AG08396 (cell line): ENCODE results near the gene CRISPLD2.

Source experiments
- DNase-seq: peaks from one replicate; pipeline ENCODE4 v3.0.0; 2012; ENCODE audit warnings: low spot score, mixed read lengths

The CRISPLD2 gene

DNA sequence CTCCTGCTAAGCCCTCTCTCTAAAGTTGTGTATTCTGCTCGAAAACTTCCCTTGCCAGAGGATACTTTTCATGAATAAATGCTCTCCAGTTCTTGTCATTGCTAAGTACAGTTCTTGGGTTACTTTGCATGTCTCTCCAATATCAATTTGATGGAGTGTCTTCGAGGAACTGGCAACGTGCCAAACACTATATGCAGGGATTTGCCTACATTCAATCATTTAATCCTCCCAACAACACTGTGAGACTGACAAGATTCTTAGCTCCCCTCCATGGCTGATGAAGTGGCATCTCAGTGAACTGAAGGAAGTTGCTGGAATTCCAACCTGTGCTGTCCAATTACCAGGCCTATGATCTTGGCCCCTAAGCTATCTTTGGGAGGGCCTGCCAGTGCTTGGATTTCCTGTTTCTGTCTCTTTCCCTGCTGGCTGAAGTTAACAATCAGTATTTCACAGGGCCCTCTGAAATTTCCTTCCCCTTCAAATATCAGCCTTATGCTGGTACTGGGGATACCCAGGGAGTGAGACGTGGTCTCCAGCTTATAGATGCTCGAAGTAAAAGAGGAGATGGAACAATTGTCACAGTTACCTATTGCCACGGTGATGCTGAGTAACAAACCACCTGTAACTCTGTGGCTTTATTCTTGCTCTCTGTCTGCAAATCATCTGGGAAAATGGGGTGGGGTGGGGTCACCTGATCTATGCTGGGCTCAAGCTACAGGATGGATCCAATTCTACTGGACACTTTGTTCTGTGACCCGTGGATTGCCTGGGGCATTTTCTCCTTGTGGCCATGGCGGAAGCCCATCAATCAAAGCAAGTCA is 19.4 kb upstream of the CRISPLD2 start:
- DNase-seq: no peak

DNA sequence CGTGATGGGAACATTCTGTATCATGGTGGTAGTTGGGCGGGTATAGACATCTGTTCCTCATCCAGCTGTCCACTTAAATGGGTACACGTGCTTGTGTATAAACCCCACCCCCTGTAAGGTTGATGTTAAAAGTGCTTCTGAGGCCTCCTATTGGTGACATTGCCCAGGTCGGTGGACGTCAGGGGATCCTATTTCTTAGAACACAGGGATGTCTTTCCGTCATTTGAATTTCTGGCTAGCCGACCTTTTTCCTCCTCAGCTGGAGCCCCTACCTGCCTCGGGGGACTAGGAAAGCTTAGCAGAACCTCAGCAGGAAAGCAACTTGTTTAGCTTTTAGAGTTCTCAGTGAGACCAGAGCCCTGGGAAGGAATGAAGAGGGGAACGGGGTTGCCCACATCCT is 16.6 kb upstream of the CRISPLD2 start:
- DNase-seq: no peak

DNA sequence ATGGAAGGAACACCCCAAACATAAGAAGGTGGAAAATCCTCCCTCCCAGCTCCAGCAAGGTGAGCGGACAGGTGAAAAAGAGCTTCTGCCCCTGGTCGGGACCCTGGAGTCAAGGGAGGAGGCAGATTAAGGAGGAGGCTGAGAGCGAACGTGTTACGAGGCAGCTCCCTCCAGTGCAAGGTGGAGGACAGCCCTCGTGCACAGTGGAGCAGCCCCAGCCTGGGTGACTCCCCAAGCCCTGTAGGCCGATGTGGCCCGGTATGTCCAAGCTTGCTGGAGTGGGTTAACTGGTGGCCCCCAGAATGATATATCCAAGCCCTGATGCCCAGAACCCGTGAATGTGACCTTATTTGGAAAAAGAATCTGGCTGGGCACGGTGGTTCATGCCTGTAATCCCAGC is 15.5 kb upstream of the CRISPLD2 start:
- DNase-seq: no peak

DNA sequence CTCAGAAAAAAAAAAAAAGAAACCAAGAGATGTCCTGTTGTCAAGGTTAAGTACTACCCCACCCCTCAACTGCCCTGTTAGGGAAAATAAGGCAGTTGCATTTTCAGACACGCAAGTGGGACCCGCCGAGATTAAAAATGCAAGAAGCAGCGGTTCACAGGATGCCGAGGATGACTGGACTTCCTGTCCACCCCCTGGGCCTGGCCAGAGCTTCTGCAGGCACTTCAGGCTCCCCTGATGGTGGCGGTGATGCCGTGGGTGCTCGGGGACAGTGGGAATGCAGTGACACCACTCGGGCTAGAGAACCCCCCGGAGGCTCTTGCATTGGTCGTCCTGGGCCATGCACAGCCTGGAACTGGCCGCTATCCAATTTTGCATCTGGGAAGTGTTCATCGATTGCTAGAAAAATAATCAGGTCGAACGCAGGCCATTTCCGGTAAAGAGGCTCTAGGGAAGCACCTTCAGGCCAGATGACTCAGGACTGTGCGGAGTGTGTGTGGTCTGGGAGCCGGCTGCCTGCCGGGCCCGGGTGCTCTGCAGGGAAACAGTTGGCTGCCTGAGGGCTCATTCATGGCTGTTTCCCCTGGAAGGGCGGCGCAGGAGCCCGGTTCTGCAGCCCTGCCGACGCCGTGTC is 13.4 kb upstream of the CRISPLD2 start:
- DNase-seq: peak; percentile 79

DNA sequence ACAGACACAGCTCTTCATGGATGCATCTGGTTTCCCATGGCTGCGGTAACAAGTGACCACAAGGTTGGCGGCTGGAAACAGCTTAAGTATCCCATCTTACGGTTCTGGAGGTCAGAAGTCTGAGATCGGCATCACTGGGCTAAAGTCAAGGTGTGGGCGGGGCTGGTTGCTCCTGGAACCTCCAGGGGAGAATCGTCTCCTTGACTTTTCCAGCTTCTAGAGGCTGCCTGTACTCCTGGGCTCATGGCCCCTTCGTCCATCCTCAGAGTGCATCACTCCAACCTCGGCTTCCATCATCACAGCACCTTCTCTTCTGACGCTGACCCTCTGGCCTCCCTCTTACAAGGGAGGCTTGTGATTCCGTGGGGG is 12.9 kb upstream of the CRISPLD2 start:
- DNase-seq: no peak

DNA sequence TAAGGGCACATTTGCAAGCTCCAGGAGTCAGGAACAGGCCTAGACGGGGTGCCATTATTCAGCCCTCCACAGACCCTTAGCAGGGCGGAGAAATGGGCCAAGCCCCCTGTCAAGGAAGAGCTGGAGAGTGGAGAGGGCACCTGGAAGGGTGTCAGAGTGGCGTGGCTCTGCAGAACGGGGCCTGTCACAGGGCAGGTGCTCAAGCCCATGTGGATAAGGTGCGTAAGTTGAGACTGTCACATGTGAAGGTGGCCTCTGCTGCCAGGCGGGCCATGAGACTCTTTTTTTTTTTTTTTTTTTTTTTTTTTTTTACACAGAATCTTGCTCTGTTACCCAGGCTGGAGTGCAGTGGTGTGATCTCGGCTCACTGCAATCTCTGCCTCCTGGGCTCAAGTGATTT is 12.0 kb upstream of the CRISPLD2 start:
- DNase-seq: no peak

DNA sequence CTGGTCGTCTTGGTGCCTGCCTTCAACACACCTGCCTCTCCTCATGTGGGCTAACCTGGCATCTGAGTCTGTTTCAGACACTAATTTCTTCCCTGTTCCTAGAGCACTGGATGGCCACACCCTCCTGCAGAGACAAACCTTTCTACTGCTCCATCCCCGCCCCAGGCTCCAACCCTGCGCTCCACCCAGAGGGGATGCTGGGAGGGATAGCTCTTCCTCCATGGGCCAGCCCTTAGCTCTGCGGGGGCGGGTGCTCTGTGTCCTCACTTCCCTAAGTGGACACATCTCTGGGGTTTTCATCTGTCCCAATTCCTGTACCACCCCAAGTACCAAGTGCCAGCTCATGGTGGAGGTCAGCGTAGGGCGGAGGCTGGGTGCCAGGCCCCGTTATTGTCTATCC is 11.0 kb upstream of the CRISPLD2 start:
- DNase-seq: no peak

DNA sequence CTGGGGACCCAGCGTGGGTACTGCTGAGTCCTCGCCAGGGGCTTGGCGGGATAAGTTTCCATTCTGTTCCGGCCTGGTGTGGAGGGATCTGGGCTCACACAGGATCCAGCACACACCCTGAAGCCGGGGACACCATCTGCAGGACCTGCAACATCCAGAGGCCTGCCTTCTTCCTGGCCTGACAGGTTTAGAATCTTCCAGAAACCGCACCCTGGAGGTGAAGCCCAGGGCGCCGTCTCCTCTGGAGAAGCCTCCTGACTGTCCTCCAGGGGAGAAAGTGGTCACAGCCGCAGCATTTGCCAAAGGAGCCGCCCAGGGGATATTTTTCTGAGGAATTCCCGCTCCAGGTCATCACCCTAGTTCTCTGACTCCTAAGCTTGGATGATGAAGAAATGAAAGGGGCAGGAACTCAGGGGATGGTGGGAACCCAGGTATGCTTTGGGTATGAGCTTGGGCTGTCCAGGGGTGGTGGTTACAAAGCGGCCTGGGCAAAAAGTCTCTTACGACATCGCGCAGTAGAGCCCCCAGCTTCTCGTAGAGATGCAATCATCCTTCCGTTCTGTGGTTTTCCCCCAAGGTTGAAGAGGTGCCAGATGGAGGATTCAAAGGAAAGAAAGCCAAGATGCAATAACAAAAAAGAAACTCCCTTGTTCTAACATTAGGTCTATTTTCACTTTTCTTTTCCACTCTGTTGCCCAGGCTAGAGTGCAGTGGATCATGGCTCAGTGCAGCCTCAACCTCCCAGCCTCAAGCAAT is 9.1 kb upstream of the CRISPLD2 start:
- DNase-seq: peak; percentile 49

DNA sequence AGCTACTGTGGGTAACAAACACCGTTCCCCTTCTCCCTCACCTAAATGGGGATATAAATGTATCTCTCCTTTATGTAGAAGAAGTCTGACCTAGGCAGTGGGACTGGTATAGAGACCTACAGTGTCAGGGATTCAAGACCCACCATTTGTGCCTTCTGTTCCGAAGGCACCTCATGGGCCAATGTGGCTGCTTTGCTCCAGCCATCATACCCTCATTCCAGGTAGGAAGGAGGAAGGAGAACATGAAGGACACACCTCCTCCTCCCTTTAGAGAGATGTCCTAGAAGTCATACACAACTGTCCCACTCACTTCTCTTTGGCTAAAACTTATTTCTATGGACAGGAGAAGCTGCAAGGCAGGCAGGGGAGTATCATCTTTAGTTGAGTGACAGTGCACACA is 8.3 kb upstream of the CRISPLD2 start:
- DNase-seq: no peak

DNA sequence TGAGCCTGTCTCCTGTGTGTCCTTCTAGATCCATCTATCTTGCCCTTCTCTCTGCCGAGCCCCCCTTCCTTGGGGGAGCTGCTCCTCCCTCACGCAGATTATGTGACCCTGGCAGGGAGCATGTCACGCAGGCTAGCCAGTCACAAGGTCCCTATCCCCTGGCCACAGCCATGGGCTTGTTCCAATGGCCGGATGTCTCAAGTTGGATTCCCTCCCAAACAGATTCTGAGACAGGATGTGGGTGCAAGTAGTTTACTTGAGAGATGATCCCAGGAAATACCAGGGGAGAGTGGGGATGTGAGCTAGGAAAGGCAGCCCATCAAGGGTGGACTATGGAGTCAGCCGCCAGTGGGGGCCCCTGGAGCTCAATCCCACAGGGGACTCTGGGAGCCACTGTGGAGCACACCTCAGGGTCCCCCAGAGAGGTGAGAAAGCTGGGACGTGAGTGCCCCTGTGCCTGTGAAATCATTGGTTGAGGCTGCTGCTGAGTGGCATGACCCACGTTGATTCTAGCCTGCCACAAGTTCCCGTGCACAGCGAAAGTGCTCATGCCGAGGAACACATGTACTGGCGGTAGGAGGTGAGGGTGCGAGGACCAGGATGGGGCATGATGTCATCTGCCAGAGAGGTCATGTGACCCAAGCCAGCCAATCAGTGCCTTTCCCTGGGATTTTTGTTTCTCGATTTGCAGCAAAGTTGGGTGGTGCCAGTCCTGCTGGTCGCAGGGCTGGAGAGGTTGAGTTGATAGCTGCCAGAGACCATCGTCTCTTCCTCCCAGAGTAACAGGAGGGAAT is 6.4 kb upstream of the CRISPLD2 start:
- DNase-seq: no peak

DNA sequence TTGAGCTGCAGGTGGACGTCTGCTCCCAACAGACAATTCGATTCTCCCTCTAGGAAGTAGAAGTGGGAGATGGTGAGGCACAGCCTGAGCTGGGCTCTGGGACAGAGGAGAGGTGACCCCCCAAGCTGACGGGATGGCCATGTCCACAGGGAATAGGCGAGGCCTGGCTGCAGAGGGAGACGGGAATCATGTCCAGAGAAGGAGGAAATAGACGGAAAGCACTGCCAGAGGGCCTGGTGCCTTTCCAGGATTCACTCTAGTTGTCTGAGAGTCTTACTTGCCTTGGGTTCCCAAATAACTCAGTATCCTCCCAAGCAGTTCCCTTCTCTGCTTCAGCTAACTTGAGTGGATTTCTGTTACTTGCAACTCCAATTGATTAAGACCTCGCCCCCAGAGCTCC is 4.3 kb upstream of the CRISPLD2 start:
- no peak for DNase-seq

DNA sequence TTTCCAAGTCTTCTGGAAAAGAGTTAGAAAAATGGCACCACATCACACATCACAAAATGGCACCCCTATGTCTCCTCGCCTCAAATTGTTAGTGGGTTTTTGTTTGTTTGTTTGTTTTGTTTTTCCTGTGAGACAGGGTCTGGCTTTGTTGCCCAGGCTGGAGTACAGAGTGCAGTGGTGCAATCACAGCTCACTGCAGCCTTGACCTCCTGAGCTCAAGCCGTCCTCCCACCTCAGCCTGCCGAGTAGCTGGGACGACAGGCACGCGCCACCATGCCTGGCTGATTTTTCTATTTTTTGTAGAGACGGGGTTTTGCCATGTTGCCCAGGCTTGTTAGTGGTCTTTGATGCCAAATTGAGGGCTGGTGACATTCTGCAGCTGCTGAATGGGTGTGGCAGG is 3.8 kb upstream of the CRISPLD2 start:
- DNase-seq: no peak

DNA sequence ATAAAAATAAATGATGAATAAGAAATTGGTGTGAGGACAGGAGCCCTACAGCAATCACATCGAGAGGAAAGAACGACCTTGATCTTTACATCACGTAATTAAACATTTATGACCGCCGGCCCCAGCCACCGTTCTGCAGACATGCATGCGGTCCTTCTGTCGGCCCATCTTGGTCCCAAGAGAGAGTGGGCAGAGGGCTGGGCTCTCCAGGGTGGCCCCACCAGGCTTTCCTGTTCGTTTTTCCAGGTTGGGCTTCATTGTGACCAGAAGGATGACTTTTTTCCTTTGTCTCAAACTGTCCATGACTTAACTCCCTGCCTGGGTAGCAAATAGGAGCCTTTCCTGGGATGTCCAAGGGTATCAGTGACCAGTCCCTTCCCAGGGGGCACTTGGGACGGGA is 3.3 kb upstream of the CRISPLD2 start:
- no peak for DNase-seq

DNA sequence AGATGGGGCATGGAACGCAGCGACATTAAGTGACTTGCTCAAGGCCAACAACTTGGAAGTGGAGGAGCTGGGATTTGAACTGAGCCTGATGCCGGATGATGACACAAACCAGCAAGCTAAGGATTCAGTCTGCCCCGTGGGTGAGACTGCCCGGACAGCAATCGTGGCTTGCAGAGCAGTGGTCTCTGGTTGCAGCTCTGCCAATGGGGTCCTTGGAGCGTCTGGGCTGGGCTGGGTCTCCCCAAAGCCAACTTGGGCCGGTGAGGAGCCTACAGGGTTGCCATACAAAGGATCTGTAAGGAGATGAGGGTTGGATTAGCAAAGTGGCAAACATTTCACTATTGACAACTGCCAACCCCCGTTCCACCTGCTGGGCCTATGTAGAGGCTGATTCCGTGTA is 2.6 kb upstream of the CRISPLD2 start:
- no peak for DNase-seq

DNA sequence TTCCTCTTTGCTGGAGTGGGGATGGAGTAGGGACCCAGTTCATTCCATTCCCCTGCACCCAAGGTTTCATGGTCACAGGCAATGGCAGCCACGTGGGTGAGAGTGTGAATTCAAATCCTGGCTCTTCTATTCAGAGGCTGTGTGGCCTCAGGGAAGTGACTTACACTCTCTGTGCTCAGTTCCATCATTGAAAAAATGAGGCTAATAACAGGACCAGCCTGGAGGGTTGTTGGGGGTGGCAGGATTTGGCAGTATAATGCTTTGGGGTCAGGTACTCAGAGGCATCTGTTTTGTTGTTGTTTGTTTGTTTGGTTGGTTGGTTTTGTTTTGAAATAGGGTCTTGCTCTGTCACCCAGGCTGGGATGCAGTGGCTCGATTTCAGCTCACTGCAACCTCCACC is 2.2 kb upstream of the CRISPLD2 start:
- no peak for DNase-seq

DNA sequence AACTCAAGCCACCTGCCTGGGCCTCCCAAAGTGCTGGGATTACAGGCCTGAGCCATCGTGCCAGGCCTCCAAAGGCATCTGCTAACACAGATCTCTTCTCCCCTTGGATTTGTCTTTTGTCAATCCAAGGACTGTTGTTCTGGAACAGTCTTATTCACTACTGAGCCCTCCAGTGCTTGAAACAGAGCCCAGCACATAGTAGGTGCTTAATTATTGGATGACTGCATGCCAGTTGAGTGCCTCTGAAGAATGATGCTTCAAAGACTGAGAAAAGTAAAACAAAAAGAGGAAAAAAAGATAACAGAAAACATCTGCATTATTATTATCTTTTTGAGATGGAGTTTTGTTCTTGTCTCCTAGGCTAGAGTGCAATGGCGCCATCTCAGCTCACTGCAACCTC is 1.7 kb upstream of the CRISPLD2 start:
- DNase-seq: no peak

DNA sequence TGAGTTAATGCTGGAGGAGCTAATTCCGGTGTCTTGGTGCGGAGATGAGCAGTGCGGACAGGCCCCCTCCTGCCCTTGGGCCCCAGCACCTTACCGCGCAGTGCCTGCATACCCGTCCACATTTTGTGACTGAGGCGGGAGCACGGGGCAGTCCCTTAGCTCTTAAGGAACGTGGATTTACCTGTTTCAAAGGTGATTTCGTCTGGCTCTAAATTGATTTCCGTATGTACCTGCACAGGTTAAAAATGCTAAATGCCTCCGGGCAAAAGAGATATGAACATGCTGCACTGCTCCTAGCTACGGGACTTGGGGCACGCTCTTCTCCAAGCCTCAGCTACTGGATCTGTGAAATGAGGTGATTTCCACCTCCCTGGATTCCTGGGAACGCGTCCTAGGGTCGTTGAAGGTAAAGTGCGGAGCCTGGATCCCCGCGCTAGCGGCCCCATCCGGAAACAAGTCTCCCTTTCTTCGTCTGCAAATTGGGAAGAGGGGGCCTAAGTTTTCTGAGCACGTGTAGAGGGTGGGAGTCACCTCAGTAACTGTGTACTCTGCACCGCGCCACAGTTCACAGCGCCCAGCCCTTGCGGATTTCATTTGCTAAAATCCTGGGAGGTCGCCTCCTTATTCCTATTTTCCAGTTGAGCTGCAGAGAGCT is 669 bp upstream of the CRISPLD2 start:
- DNase-seq: no peak

DNA sequence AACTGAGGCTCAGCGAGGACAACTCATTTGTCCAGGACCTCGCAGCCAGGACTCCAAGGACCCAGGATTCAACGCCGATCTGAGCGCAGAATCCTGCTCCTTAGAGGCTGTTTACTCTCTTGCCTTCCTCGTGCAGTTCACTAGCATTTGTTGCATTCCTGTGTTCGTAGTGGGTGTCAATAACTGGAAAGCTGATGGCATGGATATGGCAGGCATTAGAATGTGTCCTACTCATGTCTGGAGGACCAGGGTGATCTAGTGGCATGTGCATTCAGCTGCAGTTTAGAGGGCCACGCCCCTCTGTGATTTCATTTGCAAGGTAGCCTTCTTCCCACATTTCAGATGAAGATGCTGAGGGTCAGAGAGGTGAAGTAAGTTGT is 510 bp downstream of the CRISPLD2 start:
- DNase-seq: peak; percentile 69

DNA sequence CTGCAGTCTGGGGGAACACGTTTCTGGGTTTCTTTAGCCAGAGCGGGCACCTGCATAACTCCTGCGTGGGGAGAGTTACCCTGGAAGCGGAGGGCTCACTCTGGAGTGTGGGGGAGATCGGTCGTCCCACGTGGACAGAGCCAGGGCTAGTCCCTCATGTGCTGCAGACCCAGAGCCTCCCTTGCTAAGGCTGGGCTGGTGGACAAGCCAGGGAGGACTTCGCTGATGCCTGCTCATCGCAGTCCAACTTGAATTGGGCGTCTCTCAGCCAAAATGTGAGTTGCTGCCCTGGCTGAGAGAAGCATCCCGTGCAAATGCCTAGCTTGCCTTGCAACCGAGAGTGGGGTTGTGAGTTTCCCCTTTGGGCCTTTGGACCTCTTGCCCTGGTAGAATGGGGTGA is 986 bp downstream of the CRISPLD2 start:
- DNase-seq: no peak

DNA sequence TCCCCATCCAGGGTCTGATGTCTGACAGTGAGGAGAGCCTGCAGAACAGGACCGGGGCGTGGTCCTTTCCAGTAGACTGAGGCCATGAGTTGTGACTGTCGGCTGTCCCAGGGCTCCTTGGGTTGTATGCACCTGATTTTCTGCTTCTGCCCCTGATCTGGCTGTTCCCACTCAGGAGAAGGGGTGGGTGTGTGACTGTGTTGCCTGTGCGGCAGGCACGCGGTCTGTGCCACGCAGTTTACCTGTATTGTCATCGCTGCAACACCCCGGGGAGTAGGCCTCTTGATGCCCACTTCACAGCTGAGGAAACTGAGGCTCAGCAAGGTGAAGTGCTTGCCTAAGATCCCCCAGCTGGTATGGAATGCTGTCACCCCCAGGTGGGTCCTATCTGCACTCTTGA is 1.4 kb downstream of the CRISPLD2 start:
- DNase-seq: no peak

DNA sequence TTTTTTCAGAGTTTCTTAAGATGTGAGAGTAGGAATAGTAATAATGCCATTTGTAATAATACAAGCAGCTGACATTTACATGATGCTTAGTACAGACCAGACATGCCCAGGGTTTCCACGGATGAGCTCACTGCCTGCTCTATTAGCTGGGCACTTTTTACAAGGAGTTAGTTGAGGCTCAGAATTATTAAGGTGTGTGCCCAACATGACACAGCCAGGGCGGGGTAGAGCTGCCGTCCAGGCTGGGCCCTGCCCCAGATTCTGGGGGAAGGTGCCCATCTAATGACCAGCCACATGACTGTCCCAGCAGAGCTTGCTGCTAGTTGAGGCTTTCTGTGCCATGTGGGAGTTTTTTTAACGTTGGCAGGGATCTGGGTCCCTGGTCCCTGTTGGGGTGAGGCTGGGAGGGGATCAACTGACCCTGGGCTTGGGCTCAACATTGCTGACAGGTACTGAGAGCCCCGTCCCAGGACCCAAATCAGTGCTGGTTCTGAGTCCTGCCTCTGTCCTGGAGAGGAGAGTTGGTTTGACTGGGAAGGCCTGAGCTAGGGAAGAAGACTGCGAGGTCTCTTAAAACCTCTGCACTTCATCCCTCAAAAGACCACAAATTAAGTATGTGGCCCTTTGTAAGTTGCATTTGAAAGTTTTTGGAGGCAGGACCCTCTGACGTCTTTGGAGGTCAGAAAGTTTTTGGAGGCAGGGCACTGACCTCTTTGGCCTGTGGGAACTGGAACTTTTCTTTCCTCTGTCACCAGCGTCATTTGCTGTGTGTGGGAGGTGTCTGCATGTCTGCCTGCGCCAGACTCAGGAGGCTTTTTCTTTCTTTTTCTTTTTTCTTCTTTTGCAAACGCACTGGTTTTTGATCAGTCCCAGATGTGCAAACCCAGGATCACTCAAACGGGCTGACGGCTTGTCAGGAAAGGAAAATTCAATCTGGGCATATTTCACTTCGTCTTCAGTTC is 2.2 kb downstream of the CRISPLD2 start:
- DNase-seq: no peak
